ENCODE measurements around the gene PRDM2.

PRDM2 gene

GRCh38 chr1:13766592-13767564 lies 66.9 kb downstream of the PRDM2 start:
- DNase-seq (ENCODE audit: low spot score), result no peak

GRCh38 chr1:13769212-13769611 lies 69.2 kb downstream of the PRDM2 start:
- no peak for DNase-seq (ENCODE audit: low spot score)

- no peak for DNase-seq (ENCODE audit: low spot score)
Observed at GRCh38 chr1:13769830-13770229, 69.8 kb downstream of the PRDM2 start.

- DNase-seq (ENCODE audit: low spot score), result no peak
Observed at GRCh38 chr1:13770743-13771142, 70.8 kb downstream of the PRDM2 start.

GRCh38 chr1:13771745-13772144 lies 71.8 kb downstream of the PRDM2 start:
- no peak for DNase-seq (ENCODE audit: low spot score)

GRCh38 chr1:13772271-13772670 lies 72.3 kb downstream of the PRDM2 start:
- no peak for DNase-seq (ENCODE audit: low spot score)

GRCh38 chr1:13774121-13774520 lies 74.1 kb downstream of the PRDM2 start:
- DNase-seq (ENCODE audit: low spot score), result no peak

GRCh38 chr1:13775459-13775858 lies 75.5 kb downstream of the PRDM2 start:
- no peak for DNase-seq (ENCODE audit: low spot score)

GRCh38 chr1:13775916-13776315 lies 75.9 kb downstream of the PRDM2 start:
- no peak for DNase-seq (ENCODE audit: low spot score)

- no peak for DNase-seq (ENCODE audit: low spot score)
Observed at GRCh38 chr1:13778431-13778830, 78.4 kb downstream of the PRDM2 start.

GRCh38 chr1:13779930-13780329 lies 79.9 kb downstream of the PRDM2 start:
- no peak for DNase-seq (ENCODE audit: low spot score)

- DNase-seq (ENCODE audit: low spot score), result no peak
Observed at GRCh38 chr1:13780780-13781179, 80.8 kb downstream of the PRDM2 start.

- no peak for DNase-seq (ENCODE audit: low spot score)
Observed at GRCh38 chr1:13781228-13781627, 81.2 kb downstream of the PRDM2 start.

- DNase-seq (ENCODE audit: low spot score), result no peak
Observed at GRCh38 chr1:13781907-13782633, 82.1 kb downstream of the PRDM2 start.

GRCh38 chr1:13782634-13783360 lies 82.8 kb downstream of the PRDM2 start:
- DNase-seq (ENCODE audit: low spot score), result no peak

- DNase-seq (ENCODE audit: low spot score), result no peak
Observed at GRCh38 chr1:13783551-13783950, 83.6 kb downstream of the PRDM2 start.

GRCh38 chr1:13784971-13785370 lies 85.0 kb downstream of the PRDM2 start:
- no peak for DNase-seq (ENCODE audit: low spot score)

GRCh38 chr1:13786541-13786940 lies 86.6 kb downstream of the PRDM2 start:
- no peak for DNase-seq (ENCODE audit: low spot score)

- DNase-seq (ENCODE audit: low spot score), result no peak
Observed at GRCh38 chr1:13788795-13789194, 88.8 kb downstream of the PRDM2 start.

- no peak for DNase-seq (ENCODE audit: low spot score)
Observed at GRCh38 chr1:13790290-13791030, 90.5 kb downstream of the PRDM2 start.

GRCh38 chr1:13792419-13792818 lies 92.4 kb downstream of the PRDM2 start:
- DNase-seq (ENCODE audit: low spot score), result no peak

All from HuH-7.5 (cell line).